ENCODE results near the gene MGMT. TPM values are rescaled to one million over a fixed set of nuclear protein-coding genes. Genes with fewer than 3 reads are reported as not detected.

MGMT gene
- total RNA-seq, 1 experiment from 2014 or later = 21.2 TPM

DNA sequence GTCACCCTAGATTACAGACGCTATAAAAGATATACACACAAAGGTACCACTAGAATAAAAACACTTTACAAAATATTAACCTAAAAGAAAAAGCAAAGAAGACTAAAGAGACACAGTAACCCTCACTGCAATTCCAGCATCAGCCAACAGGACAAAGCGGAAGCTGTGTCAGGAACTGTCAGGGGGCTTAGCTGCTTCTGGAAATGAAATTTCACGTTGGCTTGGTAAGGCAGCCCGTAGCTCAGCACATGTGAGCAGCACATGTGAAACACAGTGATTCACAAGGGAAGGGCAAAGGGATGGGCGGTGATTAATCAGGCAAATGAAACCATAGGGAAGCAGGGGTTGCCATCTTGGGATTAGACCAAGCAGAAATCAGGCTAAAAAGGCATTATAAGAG, 195.4 kb downstream of the MGMT start:
- H3K4me3 ChIP-seq = no peak overlapping the region
- no peaks in the 10 kb centered on the region for H3K27me3 ChIP-seq (ENCODE audit: insufficient read depth, low read depth)
- H3K27ac ChIP-seq = no peak overlapping the region
- no peaks in the 10 kb centered on the region for H3F3A ChIP-seq (ENCODE audit: insufficient read depth, low read depth)
- ChIA-PET POLR2A (ENCODE audit: unreplicated experiment) (no interaction called here), CTCF (no interaction called here)
- H3K36me3 ChIP-seq (ENCODE audit: low read depth) = no peaks in the 10 kb centered on the region
- H3K9me2 ChIP-seq (ENCODE audit: insufficient read depth) = no peaks in the 10 kb centered on the region
- no peaks in the 10 kb centered on the region for H3K9me3 ChIP-seq (ENCODE audit: insufficient read depth, low read depth)
- intact Hi-C loops (cut with micrococcal nuclease; ENCODE audit: unreplicated experiment) = no loop called here
- H3K79me2 ChIP-seq (ENCODE audit: low read depth) = no peaks in the 10 kb centered on the region
- no peak overlapping the region for H3K4me2 ChIP-seq
- no TSS peak for BruUV-seq (replicated peaks)
- no peak overlapping the region for H2AFZ ChIP-seq
- H4K20me1 ChIP-seq (ENCODE audit: insufficient read depth) = no peaks in the 10 kb centered on the region
- H3K4me1 ChIP-seq (replicated peaks; ENCODE audit: insufficient read depth) = no peaks in the 10 kb centered on the region
- no peak for DNase-seq
- TF ChIP-seq EZH2 (IDR thresholded peaks at IDR 0.05; ENCODE audit: low read depth) = no peak
- TF ChIP-seq, protein P1, sequence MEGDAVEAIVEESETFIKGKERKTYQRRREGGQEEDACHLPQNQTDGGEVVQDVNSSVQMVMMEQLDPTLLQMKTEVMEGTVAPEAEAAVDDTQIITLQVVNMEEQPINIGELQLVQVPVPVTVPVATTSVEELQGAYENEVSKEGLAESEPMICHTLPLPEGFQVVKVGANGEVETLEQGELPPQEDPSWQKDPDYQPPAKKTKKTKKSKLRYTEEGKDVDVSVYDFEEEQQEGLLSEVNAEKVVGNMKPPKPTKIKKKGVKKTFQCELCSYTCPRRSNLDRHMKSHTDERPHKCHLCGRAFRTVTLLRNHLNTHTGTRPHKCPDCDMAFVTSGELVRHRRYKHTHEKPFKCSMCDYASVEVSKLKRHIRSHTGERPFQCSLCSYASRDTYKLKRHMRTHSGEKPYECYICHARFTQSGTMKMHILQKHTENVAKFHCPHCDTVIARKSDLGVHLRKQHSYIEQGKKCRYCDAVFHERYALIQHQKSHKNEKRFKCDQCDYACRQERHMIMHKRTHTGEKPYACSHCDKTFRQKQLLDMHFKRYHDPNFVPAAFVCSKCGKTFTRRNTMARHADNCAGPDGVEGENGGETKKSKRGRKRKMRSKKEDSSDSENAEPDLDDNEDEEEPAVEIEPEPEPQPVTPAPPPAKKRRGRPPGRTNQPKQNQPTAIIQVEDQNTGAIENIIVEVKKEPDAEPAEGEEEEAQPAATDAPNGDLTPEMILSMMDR (conservative IDR thresholded peaks at IDR 0.05) = no peak

DNA sequence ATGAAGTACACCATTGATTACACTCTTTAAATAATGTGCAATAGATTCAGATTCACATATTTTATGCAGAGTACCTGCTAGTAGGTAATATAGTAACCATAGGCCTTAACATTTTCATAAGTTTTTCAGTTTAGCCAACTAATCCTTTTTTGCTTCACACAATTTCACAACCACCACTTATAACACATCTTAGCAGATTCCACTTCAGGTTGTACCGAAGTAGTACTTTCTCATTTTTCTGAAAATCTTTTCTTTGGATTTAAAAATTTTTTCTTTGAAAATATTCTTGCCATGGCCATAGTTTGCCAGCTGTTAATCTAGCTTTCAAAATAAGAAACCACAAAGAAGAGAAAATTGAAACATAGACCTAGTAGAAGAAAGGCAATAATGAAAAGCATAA, 203.1 kb downstream of the MGMT start:
- no peak overlapping the region for H3K4me2 ChIP-seq
- H3K9me3 ChIP-seq (ENCODE audit: insufficient read depth, low read depth) = no peaks in the 10 kb centered on the region
- no peaks in the 10 kb centered on the region for H3K79me2 ChIP-seq (ENCODE audit: low read depth)
- no TSS peak for BruUV-seq (replicated peaks)
- ChIA-PET CTCF (no interaction called here), POLR2A (ENCODE audit: unreplicated experiment) (no interaction called here)
- no peak overlapping the region for H3K27ac ChIP-seq
- no peak for DNase-seq
- no peaks in the 10 kb centered on the region for H3K36me3 ChIP-seq (ENCODE audit: low read depth)
- no peak for TF ChIP-seq EZH2 (IDR thresholded peaks at IDR 0.05; ENCODE audit: low read depth)
- TF ChIP-seq, protein P1 (conservative IDR thresholded peaks at IDR 0.05) = no peak
- no peaks in the 10 kb centered on the region for H4K20me1 ChIP-seq (ENCODE audit: insufficient read depth)
- H3K9me2 ChIP-seq (ENCODE audit: insufficient read depth) = no peaks in the 10 kb centered on the region
- no peaks in the 10 kb centered on the region for H3F3A ChIP-seq (ENCODE audit: insufficient read depth, low read depth)
- no peaks in the 10 kb centered on the region for H3K27me3 ChIP-seq (ENCODE audit: insufficient read depth, low read depth)
- intact Hi-C loops (cut with micrococcal nuclease; ENCODE audit: unreplicated experiment) = no loop called here
- no peak overlapping the region for H3K4me3 ChIP-seq
- no peak overlapping the region for H2AFZ ChIP-seq
- no peaks in the 10 kb centered on the region for H3K4me1 ChIP-seq (replicated peaks; ENCODE audit: insufficient read depth)

DNA sequence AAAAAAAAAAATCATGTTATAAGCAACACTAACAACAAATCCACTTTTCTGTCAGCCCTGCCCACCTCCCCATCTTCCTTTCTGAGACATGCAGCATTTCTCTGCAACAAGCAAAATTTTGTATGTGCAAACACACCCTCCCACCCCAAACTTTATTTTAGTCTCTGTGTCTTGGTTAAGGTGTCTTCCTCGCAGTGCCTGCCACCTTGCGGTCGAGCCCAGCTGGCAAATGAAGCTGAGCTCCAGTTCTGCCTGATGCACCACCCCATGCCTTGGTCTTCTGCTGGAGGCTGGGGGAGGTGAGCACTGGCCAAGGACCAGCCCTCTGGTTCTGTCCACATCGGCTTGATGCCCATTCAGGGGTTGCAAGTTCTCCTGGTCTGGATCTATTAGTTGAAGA, 206.3 kb downstream of the MGMT start:
- intact Hi-C loops (cut with micrococcal nuclease; ENCODE audit: unreplicated experiment) = no loop called here
- BruUV-seq (replicated peaks) = no TSS peak
- no peak overlapping the region for H3K27ac ChIP-seq

More for the DNA sequence above, 206.3 kb downstream of the MGMT start:
- Histone ChIP-seq H3K4me3 (no peak overlapping the region), H3F3A (ENCODE audit: insufficient read depth, low read depth) (no peaks in the 10 kb centered on the region), H3K79me2 (ENCODE audit: low read depth) (no peaks in the 10 kb centered on the region), H3K4me1 (replicated peaks; ENCODE audit: insufficient read depth) (no peaks in the 10 kb centered on the region), H3K9me2 (ENCODE audit: insufficient read depth) (no peaks in the 10 kb centered on the region), H3K36me3 (ENCODE audit: low read depth) (no peaks in the 10 kb centered on the region), H3K27me3 (ENCODE audit: insufficient read depth, low read depth) (no peaks in the 10 kb centered on the region), H3K4me2 (no peak overlapping the region), H3K9me3 (ENCODE audit: insufficient read depth, low read depth) (no peaks in the 10 kb centered on the region), H2AFZ (no peak overlapping the region), H4K20me1 (ENCODE audit: insufficient read depth) (no peaks in the 10 kb centered on the region)
- TF ChIP-seq, protein P1 (conservative IDR thresholded peaks at IDR 0.05) = no peak
- no peak for TF ChIP-seq EZH2 (IDR thresholded peaks at IDR 0.05; ENCODE audit: low read depth)
- ChIA-PET CTCF (no interaction called here), POLR2A (ENCODE audit: unreplicated experiment) (no interaction called here)
- DNase-seq = no peak

Data from PC-9 (cell line).